ENCODE measurements around the gene APP. TPM values are rescaled to one million over a fixed set of nuclear protein-coding genes. Genes with fewer than 3 reads are reported as not detected.

Gene APP
- total RNA-seq, 1 experiment from 2014 or later = 531 TPM

DNA sequence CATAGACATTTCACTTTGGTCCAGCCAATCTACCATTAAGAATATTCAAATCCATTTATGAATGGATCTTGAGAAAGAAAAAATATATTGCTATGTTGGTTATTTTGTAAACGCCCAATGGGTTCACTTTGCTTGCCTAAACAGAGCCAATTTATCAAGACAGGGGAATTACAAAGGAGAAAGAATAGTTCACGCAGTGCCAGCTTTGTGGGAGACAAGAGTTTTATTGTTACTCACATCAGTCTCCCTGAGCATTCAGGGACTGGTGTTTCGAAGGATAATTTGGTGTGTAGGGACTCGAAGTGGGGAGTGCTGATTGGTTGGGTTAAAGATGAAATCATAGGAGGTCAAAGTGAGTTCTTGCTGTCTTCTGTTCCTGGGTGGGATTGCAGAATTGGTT, 300.5 kb downstream of the APP start:
- CTCF ChIA-PET = no interaction called here

DNA sequence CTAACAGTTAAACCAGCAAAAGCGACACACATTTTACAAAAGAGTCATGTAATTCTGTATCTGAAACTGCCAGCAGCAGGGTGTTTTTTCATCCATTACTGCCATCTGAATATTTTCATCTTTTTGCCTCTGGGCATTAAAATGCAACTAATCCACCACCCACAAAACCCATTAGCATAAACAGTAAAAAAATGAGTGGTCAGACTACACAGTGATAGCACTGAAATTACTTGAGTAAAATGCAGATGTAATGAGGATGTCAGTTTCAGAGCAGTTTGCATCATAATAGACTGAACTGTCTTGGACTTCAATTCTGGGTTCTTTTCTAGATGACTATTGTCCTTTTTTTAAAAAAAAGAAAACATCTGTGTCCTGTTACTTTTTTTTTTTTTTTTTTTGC, 303.5 kb downstream of the APP start:
- Histone ChIP-seq H3K36me3 (ENCODE audit: insufficient read depth, low read length, poor library complexity, severe bottlenecking) (no peaks in the 10 kb centered on the region), H3K4me3 (ENCODE audit: low read depth, low read length, poor library complexity, severe bottlenecking) (no peak overlapping the region), H3K4me1 (ENCODE audit: insufficient read depth, low read length, poor library complexity, severe bottlenecking) (peaks cover 10% of the 10 kb centered on the region), H3K27me3 (replicated peaks; ENCODE audit: insufficient read depth, low read depth, low read length, poor library complexity) (no peaks in the 10 kb centered on the region), H3K27ac (ENCODE audit: low read depth, low read length, poor library complexity, severe bottlenecking) (no peak overlapping the region), H3K9me3 (ENCODE audit: low read depth, low read length, poor library complexity, severe bottlenecking) (no peaks in the 10 kb centered on the region)
- intact Hi-C loops (cut with micrococcal nuclease; ENCODE audit: unreplicated experiment) = loop anchor here (10.0 kb wide), 1 partner anchor 132 kb away; the partner anchor contains the start of genes ATP5PF and GABPA
- ChIA-PET CTCF (no interaction called here), POLR2A (ENCODE audit: low non-redundant PET) (no interaction called here)
- TF ChIP-seq, protein P1, sequence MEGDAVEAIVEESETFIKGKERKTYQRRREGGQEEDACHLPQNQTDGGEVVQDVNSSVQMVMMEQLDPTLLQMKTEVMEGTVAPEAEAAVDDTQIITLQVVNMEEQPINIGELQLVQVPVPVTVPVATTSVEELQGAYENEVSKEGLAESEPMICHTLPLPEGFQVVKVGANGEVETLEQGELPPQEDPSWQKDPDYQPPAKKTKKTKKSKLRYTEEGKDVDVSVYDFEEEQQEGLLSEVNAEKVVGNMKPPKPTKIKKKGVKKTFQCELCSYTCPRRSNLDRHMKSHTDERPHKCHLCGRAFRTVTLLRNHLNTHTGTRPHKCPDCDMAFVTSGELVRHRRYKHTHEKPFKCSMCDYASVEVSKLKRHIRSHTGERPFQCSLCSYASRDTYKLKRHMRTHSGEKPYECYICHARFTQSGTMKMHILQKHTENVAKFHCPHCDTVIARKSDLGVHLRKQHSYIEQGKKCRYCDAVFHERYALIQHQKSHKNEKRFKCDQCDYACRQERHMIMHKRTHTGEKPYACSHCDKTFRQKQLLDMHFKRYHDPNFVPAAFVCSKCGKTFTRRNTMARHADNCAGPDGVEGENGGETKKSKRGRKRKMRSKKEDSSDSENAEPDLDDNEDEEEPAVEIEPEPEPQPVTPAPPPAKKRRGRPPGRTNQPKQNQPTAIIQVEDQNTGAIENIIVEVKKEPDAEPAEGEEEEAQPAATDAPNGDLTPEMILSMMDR (conservative IDR thresholded peaks at IDR 0.05; ENCODE audit: low read depth, low read length) = no peak
- no peak for TF ChIP-seq EZH2 (IDR thresholded peaks at IDR 0.05; ENCODE audit: borderline replicate concordance, low read depth, low read length, poor library complexity, severe bottlenecking)
- peak; percentile 50 for DNase-seq (ENCODE audit: low spot score)
- BruUV-seq (replicated peaks) = no TSS peak

More for the DNA sequence above, 300.5 kb downstream of the APP start:
- intact Hi-C loops (cut with micrococcal nuclease; ENCODE audit: unreplicated experiment) = no loop called here
- no peak overlapping the region for H3K27ac ChIP-seq (ENCODE audit: low read depth, low read length, poor library complexity, severe bottlenecking)
- TF ChIP-seq, protein P1 (conservative IDR thresholded peaks at IDR 0.05; ENCODE audit: low read depth, low read length) = no peak
- no peak for TF ChIP-seq EZH2 (IDR thresholded peaks at IDR 0.05; ENCODE audit: borderline replicate concordance, low read depth, low read length, poor library complexity, severe bottlenecking)
- BruUV-seq (replicated peaks) = no TSS peak
- DNase-seq (ENCODE audit: low spot score) = no peak
- H3K4me1 ChIP-seq (ENCODE audit: insufficient read depth, low read length, poor library complexity, severe bottlenecking) = peaks cover 10% of the 10 kb centered on the region
- POLR2A ChIA-PET (ENCODE audit: low non-redundant PET) = no interaction called here
- no peaks in the 10 kb centered on the region for H3K27me3 ChIP-seq (replicated peaks; ENCODE audit: insufficient read depth, low read depth, low read length, poor library complexity)
- H3K4me3 ChIP-seq (ENCODE audit: low read depth, low read length, poor library complexity, severe bottlenecking) = no peak overlapping the region
- no peaks in the 10 kb centered on the region for H3K9me3 ChIP-seq (ENCODE audit: low read depth, low read length, poor library complexity, severe bottlenecking)
- H3K36me3 ChIP-seq (ENCODE audit: insufficient read depth, low read length, poor library complexity, severe bottlenecking) = no peaks in the 10 kb centered on the region

DNA sequence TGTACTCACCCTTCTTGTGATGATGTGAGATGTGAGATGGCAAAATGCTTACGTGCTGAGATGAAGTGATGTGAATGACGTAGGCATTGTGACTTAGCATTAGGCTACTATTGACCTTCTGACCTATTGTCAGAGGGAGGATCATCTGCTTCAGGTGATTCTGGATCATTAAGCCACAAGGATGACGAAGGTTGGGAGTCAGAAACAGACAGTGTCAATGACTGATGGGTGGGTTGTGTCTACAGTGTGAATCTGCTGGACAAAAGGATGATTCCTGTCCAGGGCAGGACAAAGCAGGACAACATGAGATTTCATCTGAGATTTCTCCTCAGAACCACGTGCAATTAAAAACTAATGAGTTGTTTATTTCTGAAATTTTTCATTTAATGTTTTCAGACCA, 306.8 kb downstream of the APP start:
- CTCF ChIA-PET = no interaction called here
- BruUV-seq (replicated peaks) = no TSS peak

More for the DNA sequence above, 306.8 kb downstream of the APP start:
- POLR2A ChIA-PET (ENCODE audit: low non-redundant PET) = no interaction called here
- no peak for DNase-seq (ENCODE audit: low spot score)
- H3K27ac ChIP-seq (ENCODE audit: low read depth, low read length, poor library complexity, severe bottlenecking) = no peak overlapping the region
- TF ChIP-seq EZH2 (IDR thresholded peaks at IDR 0.05; ENCODE audit: borderline replicate concordance, low read depth, low read length, poor library complexity, severe bottlenecking) = no peak
- TF ChIP-seq, protein P1 (conservative IDR thresholded peaks at IDR 0.05; ENCODE audit: low read depth, low read length) = no peak
- H3K36me3 ChIP-seq (ENCODE audit: insufficient read depth, low read length, poor library complexity, severe bottlenecking) = no peaks in the 10 kb centered on the region
- H3K4me1 ChIP-seq (ENCODE audit: insufficient read depth, low read length, poor library complexity, severe bottlenecking) = peaks cover 13% of the 10 kb centered on the region
- H3K27me3 ChIP-seq (replicated peaks; ENCODE audit: insufficient read depth, low read depth, low read length, poor library complexity) = no peaks in the 10 kb centered on the region
- H3K4me3 ChIP-seq (ENCODE audit: low read depth, low read length, poor library complexity, severe bottlenecking) = no peak overlapping the region
- no peaks in the 10 kb centered on the region for H3K9me3 ChIP-seq (ENCODE audit: low read depth, low read length, poor library complexity, severe bottlenecking)
- intact Hi-C loops (cut with micrococcal nuclease; ENCODE audit: unreplicated experiment) = loop anchor here (5.0 to 10.0 kb wide), 2 partner anchors 129 to 256 kb away; partner anchors contain the start of genes ATP5PF, GABPA and MRPL39

Data from A673 (cell line).